Osteocyte (in vitro differentiated cells): ENCODE data around the gene AFF3. TPM values are rescaled to one million over a fixed set of nuclear protein-coding genes. Genes with fewer than 3 reads are reported as not detected.
"Not testable (repeated sequence)": the region's sequence is repeated elsewhere in the genome, so short reads cannot be mapped to it uniquely, and the experiment has no call there.

Experiments
- DNase-seq: peaks from one replicate; pipeline ENCODE4 v3.0.0; 2021; ENCODE audit warnings: mixed read lengths; ENCODE audit not compliant: unreplicated experiment; ENCODE audit errors: extremely low spot score
- H3K27ac Mint-ChIP-seq: one replicate; pipeline ENCODE4 v1.8.0; 2021; ENCODE audit warnings: mild to moderate bottlenecking, mixed read lengths; ENCODE audit not compliant: unreplicated experiment
- H3K27me3 Mint-ChIP-seq: one replicate; pipeline ENCODE4 v1.8.0; 2021; ENCODE audit warnings: mixed read lengths; ENCODE audit not compliant: unreplicated experiment
- H3K36me3 Mint-ChIP-seq: one replicate; pipeline ENCODE4 v1.8.0; 2021; ENCODE audit warnings: mixed read lengths; ENCODE audit not compliant: unreplicated experiment
- H3K4me1 Mint-ChIP-seq: one replicate; pipeline ENCODE4 v1.8.0; 2021; ENCODE audit warnings: mixed read lengths; ENCODE audit not compliant: unreplicated experiment
- H3K4me3 Mint-ChIP-seq: one replicate; pipeline ENCODE4 v1.8.0; 2021; ENCODE audit warnings: mild to moderate bottlenecking, moderate library complexity, mixed read lengths; ENCODE audit not compliant: unreplicated experiment
- H3K9me3 Mint-ChIP-seq: one replicate; pipeline ENCODE4 v1.8.0; 2021; ENCODE audit warnings: mixed read lengths; ENCODE audit not compliant: unreplicated experiment
- total RNA-seq: library from RNA; stranded (reverse); gene quantifications from 2 replicates; pipeline ENCODE4 v1.2.1, GENCODE V29; 2021
- TF ChIP-seq, protein P1 (sequence below): fragments of 200-600 bp; sonication (generic); IDR thresholded peaks from 2 replicates; pipeline ENCODE4 v1.5.0; 2021; ENCODE audit warnings: antibody characterized with exemption, mild to moderate bottlenecking, moderate library complexity

AFF3 gene
- total RNA-seq, 1 donor from 2014 or later = 248 TPM

DNA sequence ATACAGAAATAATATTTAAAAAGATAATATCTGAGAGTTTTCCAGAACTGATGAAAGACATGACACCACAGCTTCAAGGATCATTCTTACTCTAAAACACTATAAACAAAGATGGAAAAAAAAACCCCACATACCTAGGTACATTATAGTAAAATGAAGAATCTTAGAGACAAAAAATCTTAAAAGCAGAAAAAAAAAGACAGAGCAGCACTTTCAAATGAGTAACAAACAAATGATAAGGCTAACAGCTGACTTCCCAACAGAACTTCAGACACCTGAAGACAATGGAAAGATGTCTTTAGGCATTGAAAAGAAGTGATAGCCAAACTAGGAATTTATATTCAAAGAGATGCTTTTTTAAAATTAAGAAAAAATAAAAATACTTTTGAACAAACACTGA lies 21.2 kb upstream of the AFF3 start:
- TF ChIP-seq, protein P1, sequence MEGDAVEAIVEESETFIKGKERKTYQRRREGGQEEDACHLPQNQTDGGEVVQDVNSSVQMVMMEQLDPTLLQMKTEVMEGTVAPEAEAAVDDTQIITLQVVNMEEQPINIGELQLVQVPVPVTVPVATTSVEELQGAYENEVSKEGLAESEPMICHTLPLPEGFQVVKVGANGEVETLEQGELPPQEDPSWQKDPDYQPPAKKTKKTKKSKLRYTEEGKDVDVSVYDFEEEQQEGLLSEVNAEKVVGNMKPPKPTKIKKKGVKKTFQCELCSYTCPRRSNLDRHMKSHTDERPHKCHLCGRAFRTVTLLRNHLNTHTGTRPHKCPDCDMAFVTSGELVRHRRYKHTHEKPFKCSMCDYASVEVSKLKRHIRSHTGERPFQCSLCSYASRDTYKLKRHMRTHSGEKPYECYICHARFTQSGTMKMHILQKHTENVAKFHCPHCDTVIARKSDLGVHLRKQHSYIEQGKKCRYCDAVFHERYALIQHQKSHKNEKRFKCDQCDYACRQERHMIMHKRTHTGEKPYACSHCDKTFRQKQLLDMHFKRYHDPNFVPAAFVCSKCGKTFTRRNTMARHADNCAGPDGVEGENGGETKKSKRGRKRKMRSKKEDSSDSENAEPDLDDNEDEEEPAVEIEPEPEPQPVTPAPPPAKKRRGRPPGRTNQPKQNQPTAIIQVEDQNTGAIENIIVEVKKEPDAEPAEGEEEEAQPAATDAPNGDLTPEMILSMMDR = no peak
- no peak overlapping the region for H3K27ac Mint-ChIP-seq
- H3K27me3 Mint-ChIP-seq = no peaks in the 10 kb centered on the region
- H3K4me1 Mint-ChIP-seq = no peaks in the 10 kb centered on the region
- no peak for DNase-seq
- no peak overlapping the region for H3K4me3 Mint-ChIP-seq
- H3K9me3 Mint-ChIP-seq = peaks cover 11% of the 10 kb centered on the region
- H3K36me3 Mint-ChIP-seq = peaks cover 7% of the 10 kb centered on the region

DNA sequence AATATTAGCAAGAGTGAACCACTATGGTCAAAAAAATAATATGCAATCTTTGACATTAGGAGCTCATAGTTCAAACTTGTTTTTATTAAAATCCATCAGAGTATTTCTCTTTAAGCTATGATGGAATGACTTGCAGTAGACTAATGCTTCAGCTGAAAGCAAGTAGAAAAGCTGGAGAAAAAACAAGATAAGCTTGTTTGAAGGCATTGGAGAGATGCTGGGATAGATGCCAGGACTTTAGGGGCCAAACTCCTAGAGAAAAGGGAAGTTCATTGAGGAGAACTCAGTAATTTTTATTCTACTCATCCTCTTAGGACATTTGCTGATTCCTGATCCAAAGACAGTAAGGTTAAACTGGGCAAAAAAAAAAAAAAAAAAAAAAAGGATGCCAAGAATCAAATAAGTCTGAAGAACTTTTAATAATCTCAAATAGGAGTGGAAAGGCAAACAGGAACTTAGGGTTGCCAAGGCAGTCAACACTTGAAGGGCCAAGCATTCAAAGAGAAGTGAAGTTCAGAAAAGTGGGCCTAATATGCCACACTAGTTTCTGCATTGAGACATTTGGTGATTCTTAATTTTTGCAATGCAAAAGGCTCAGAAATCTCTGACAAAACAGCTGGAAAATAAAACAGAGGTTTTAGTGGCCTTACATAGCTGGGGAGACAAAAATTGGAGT lies 19.7 kb upstream of the AFF3 start:
- Mint-ChIP-seq H3K27me3 (no peaks in the 10 kb centered on the region), H3K27ac (no peak overlapping the region), H3K36me3 (peaks cover 7% of the 10 kb centered on the region), H3K9me3 (peaks cover 11% of the 10 kb centered on the region), H3K4me3 (no peak overlapping the region), H3K4me1 (no peaks in the 10 kb centered on the region)
- DNase-seq = no peak
- TF ChIP-seq, protein P1 = no peak

DNA sequence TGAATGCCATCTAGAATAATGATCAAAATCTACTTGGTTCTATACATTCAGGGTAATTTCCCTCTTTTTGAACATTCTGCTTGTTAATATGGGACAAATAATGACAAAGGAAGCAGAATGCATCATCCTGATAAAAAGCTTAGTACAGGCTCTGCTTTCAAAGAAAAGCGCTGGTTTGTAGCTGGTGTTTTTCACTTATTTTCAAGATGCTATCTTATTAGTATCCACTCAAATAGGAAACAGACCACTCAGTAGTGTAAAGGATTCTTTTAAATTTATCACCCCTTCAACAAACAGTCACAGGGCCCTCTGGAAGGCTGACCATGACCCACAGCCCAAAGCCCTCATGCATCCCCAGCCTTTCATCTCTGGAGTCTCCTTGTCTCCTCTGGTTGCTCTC lies 18.0 kb upstream of the AFF3 start:
- DNase-seq = no peak
- TF ChIP-seq, protein P1 = no peak
- Mint-ChIP-seq H3K36me3 (peaks cover 2% of the 10 kb centered on the region), H3K9me3 (peaks cover 11% of the 10 kb centered on the region), H3K27me3 (peaks cover 2% of the 10 kb centered on the region), H3K27ac (no peak overlapping the region), H3K4me1 (no peaks in the 10 kb centered on the region), H3K4me3 (no peak overlapping the region)

DNA sequence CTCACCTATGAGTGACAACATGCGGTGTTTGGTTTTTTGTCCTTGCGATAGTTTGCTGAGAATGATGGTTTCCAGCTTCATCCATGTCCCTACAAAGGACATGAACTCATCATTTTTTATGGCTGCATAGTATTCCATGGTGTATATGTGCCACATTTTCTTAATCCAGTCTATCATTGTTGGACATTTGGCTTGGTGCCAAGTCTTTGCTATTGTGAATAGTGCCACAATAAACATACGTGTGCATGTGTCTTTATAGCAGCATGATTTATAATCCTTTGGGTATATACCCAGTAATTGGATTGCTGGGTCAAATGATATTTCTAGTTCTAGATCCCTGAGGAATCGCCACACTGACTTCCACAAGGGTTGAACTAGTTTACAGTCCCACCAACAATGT lies 9.4 kb upstream of the AFF3 start:
- H3K27ac Mint-ChIP-seq, DNase-seq, H3K9me3 Mint-ChIP-seq, H3K36me3 Mint-ChIP-seq, H3K4me3 Mint-ChIP-seq, H3K4me1 Mint-ChIP-seq: not testable (repeated sequence)
- H3K27me3 Mint-ChIP-seq = peaks cover 17% of the 10 kb centered on the region

DNA sequence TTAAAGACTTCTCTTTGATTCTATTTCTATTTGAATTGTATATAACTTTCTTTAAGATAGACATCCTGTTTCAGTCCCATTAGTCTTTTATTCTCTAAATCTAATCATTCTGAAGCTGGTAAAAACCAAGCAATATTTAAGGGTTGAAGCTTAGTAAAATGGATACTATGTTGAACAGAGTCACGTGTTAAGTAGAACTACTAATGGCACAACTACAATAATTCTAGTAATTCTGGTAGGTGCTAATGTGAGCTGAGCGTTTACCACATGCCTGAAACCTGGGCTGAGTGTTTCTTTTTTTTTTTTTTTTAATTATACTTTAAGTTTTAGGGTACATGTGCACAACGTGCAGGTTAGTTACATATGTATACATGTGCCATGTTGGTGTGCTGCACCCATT lies 8.9 kb upstream of the AFF3 start:
- Mint-ChIP-seq H3K9me3 (peaks cover 7% of the 10 kb centered on the region), H3K4me3 (no peak overlapping the region), H3K36me3 (no peaks in the 10 kb centered on the region), H3K4me1 (no peaks in the 10 kb centered on the region), H3K27ac (no peak overlapping the region), H3K27me3 (peaks cover 17% of the 10 kb centered on the region)
- no peak for DNase-seq
- TF ChIP-seq, protein P1 = no peak
